NCI-H1694 treated with DMSO at 0.1 percent for 48 hours (cell line): ENCODE measurements around the gene STK38.
"Not testable (repeated sequence)": the region's sequence is repeated elsewhere in the genome, so short reads cannot be mapped to it uniquely, and the experiment has no call there.

Experiments used
- DNase-seq: peaks from one replicate; lab custom pipeline; 2025; lab: John Stamatoyannopoulos, UW

The STK38 gene

DNA sequence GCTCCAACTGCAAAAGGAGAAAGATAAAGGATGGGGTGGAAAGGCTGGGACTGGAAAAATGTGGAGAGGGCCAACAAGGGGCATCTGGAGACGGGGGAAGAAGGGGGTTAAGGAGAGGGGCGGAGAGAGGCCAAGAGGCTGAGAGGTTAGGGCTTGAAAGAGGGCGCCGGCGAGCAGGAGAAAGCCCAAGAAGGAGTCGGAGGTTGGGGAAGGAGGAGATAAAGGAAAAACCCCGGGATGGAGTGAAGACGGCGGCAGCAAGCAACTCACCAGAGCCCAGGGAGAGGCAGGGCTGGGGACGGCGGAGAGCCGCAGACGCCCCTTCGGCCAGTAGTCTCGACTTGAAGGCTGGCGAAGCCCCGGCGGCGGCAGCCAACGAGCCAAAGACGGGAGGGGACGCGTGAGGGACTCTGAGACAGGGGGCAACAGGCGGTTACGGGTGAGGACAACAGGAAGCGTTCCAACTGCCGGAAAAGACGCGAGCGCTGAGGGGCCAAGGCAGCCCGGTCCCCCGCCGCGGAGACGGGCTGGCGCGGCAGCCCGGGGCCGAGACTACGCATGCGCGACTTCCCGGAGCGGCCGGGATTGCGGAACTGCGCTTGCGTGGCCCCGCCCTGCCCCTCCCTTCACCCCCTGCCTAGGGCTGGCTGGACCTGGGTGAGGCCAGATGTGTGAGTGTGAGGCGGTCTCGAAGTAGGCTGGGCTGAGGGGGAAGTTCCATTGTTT lies at the start of gene STK38:
Gene STK38 (minus strand): TSS at position 560 of the 726 bp plus-strand sequence. CDS start 7,277 bp downstream, outside the sequence.
- DNase-seq, result peak; percentile 62

- DNase-seq, result no peak
Observed at GRCh38 chr6:36596356-36596755, 49.1 kb upstream of the STK38 start.

GRCh38 chr6:36594816-36595643 lies 47.8 kb upstream of the STK38 start:
- peak; percentile 27 for DNase-seq

- peak; percentile 97 for DNase-seq
Observed at GRCh38 chr6:36594029-36594815, 46.9 kb upstream of the STK38 start, which contains the start of gene SRSF3. TSS of gene SRSF3 (plus strand) at chr6:36594362. CDS start at chr6:36596763, 2,401 bp downstream.

GRCh38 chr6:36593569-36594028 lies 46.3 kb upstream of the STK38 start:
- DNase-seq, result no peak

DNA sequence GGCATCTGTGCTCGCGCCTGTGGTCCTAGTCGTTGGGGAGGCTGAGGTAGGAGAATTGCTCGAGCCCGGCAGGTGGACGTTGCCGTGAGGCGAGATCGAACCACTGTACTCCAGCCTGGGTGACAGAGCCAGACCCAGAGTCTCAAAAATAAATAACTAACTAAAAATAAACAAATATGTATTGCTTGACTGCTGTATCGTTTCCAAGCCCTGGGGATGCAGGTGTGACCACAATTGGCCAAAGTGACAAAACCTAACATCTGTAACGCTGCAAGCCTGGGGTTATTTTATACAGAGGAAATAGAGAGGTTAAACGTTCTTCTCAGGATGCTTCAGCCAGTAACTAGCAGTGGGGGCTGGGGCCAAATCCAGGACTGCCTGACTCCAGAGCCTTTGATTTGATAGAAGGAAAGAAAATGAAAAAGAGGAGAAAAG lies 45.0 kb upstream of the STK38 start:
- DNase-seq, result no peak

DNA sequence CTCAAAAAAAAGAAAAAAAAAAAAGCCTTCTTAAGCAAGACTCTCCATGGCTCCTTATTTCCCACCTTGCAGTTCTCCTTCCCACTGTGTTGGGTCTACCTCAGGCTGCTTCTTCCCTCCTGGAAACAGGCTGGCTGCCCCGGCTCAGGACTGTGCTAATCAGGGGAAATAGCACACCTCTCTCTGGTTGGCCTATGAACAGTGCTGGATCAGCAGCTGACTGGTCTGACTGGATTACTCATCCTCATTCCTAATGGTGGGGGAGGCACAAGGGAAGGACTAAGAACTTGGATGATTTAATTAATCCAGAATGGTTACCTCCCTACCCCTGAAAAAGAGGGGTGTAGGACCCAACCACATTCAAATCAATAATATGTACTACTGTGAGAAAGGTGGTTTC lies 43.0 kb upstream of the STK38 start:
- no peak for DNase-seq

- DNase-seq, result not testable (repeated sequence)
Observed at GRCh38 chr6:36589025-36589400, 41.7 kb upstream of the STK38 start.

DNA sequence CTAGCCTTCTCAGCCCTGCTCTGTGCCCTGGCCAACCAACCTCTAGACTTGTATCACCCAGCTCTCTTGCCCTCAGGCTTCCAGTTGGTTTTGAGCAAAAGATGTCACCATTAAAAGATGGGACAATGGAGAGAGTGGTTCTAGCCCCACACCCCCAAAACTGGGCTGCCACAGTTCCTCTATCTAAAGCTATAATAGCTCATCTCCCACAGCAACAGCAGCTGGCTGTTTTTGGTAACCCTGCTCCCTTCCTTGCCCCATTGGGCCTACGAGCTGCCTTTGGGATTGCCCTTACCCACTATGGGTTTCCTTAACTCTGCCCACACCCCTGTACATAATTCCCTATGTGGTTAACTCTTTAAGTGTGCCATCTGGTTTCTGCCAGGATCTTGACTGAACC lies 39.3 kb upstream of the STK38 start:
- DNase-seq, result no peak

GRCh38 chr6:36581716-36582115 lies 34.4 kb upstream of the STK38 start:
- DNase-seq, result no peak

- no peak for DNase-seq
Observed at GRCh38 chr6:36580184-36580526, 32.9 kb upstream of the STK38 start.

- DNase-seq, result no peak
Observed at GRCh38 chr6:36578431-36578830, 31.2 kb upstream of the STK38 start.

GRCh38 chr6:36578030-36578429 lies 30.8 kb upstream of the STK38 start:
- no peak for DNase-seq

DNA sequence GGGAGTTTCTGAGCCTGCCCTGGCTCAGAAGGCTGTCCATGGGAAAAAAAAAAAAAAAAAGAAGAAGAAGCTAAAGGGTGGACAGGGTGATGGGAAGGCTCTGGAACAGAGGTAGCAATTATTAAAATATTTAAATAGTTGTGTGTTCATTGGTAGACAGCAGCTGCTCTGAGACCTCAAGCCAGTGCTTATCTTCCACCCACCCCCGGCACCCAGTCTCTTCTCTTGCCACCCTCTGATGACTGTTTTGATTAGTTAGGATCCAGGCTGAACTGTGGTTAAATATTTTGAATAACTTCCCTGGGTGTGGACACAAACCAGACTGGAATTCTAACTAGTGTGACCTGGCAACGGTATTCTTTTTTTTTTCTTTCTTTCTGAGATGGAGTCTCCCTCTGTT lies 30.0 kb upstream of the STK38 start:
- DNase-seq, result no peak

DNA sequence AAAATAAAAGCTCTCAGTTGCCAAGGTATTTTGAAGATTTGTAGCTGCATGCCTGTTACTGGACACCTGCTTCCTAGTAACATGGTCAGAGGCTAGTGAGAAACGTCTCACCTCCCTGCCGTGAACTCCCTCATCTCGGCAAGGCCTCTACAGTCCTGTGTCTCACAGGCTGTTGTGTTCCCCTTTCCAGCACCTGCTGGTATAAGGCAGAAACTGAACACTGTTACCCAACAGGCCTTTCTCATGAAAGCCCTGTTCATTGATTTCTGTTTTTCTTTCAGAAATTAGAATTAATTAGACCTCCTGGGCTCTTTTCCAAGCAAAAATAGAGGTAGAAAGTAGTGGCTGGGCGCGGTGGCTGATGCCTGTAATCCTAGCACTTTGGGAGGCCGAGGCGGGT lies 29.3 kb upstream of the STK38 start:
- DNase-seq, result no peak

DNA sequence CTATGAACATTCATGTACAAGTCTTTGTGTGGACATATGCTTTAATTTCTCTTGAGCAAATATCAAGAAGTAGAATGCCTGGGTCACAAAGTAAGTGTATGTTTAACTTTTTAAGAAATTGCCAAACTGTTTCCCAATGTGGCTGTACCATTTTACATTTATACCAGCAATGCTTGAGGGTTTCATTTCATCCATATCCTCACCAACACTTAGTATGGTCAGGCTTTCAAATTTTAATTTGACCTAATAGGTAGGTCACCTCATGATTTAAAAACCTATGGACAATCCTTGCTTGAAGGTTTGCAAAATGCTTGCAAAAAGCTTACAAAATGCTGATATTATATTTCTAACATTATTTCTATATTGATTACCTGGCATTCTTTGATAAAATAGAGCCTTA lies 27.4 kb upstream of the STK38 start:
- DNase-seq, result no peak

DNA sequence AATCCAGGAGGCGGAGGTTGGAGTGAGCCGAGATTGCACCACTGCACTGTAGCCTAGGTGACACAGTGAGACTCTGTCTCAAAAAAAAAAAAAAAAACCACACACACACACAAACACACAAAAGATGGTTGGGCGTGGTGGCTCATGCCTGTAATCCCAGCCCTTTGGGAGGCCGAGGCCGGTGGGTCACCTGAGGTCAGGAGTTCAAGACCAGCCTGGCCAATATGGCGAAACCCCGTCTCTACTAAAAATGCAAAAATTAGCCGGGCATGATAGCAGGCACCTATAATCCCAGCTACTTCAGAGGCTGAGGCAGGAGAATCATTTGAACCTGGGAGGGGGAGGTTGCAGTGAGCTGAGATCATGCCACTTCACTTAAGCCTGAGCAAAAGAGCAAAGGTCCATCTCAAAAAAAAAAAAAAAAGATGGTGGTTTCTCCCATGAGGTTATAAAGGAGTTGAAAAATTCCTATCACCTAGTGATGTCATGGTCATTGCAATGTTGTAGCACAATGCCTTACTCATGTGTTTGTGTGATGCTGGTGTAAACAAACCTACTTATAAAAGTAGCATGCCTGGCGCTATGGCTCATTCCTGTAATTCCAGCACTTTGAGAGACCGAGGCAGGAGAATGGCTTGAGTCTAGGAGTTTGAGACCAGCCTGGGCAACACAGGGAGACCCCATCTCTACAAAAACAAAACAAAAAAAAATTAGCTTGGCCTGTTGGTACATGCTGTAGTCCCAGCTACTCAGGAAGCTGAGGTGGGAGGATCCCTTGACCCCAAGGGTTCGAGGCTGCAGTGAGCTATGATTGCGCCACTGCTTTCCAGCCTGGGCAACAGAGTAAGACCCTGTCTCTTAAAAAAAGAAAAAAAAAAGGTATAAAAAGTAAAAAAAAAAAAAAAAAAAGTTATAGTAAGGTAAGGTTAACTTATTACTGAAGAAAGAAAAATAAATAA lies 25.4 kb upstream of the STK38 start:
- not testable (repeated sequence) for DNase-seq

DNA sequence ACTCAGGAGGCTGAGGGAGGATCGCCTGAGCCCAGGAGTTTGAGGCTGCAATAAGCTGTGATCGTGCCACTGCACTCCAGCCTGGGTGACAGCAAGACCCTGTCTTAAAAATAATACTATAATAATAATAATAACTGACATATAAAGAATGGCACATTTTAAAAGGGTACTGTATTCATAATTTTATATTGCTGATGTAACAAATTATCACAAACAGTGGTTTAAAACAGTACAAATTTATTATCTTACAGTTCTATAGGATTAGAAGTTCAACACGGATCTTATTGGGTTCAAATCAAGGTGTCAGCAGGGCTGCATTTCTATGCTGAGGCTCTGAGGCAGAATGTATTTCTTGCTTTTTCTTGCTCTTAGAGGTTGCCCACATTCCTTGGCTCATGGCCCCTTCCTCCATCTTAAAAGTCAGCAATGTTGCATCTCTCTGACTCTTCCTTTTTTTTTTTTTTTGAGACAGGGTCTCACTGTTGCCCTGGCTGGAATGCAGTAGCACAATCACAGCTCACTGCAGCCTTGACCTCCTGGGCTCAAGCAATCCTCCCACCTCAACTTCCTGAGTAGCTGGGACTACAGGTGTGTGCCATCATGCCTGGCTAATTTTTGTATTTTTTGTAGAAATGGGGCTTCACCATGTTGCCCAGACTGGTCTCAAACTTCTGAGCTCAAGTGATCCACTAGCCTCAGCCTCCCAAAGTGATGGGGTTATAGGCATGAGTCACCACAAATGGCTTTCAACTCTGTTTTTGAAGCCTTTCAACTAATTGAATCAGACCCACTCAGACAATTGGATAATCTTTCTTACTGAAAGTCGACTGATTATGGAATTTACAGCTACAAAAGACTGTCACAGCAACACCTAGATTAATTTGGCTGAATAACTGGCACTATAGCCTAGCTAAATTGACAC lies 24.1 kb upstream of the STK38 start:
- no peak for DNase-seq

DNA sequence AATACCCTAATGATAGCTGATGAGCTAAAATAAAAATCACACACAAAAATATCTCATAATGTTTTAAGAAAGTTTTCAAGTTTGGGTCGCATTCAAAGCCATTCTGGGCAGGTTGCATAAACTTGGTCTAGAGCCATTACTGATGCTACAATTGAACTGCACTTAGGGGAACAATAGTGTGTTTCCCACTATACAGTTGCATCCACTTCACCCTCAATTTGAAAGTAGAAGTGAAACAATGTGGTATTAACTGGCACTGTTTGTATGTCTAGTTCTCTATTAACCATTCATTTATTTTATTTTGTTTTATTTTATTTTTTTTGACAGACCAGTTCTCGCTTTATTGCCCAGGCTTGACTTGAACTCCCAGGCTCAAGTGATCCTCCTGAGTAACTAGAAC lies 23.0 kb upstream of the STK38 start:
- DNase-seq, result no peak

- DNase-seq, result no peak
Observed at GRCh38 chr6:36566418-36566905, 19.2 kb upstream of the STK38 start.
